ENCODE results near the gene ELMO1.

The ELMO1 gene

DNA sequence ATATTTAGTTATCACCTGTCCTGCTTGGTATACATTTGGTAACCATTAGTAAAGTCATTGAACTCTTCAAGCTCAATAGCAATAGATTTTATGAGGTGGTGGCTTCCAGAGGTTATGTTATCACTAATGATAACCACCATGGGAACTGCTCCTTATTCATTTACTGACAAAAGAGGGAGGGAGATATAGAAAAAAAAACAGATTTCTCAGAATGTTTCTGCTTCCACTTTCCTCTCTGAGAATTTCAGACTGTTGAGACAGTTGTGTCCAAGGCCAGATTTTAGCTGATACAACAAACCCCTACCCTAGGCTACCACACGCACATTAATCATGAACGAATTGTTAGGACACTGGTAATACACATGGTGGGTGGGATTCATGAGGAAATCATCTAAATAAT lies 570.4 kb downstream of the ELMO1 start:
- no peak for DNase-seq (ENCODE audit: low read depth in 2 of 2)

DNA sequence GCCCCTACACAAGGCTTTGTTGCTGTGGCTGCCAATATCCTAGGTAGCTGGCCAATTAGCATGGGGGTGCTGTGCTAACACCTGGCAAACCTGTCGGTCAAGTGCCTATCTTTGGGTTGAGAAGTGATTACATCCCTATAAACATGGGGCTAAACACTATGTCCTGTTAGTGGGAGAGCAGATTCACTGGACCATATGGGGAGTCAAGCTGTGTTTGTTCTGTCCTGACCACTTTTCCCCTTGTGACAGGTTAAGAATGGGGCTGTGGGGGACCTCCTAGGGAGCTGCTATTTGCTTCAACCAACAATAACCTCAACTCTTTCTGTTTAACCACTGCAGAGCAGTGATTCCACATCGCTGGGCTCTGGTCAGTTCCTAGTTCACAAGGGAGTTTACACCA lies 572.9 kb downstream of the ELMO1 start:
- DNase-seq (ENCODE audit: low read depth in 2 of 2) = no peak

DNA sequence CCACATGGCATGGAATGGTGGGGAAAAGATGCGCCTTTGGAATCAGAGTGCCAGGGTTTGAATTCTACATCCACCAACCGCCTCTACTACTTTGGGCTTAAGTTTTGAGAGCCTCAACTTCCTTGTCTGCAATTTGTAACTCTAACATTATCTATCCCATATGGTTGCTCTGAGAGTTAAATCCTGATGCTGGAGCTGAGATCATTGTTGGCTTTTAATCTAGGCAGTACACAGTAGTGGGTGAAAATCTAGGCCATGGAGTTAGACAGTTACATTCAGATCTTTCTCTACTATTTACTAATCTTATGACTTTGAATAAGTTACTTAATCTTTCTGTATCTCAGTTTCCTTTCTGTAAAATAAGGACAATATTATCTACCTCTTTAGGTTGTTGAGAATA lies 574.6 kb downstream of the ELMO1 start:
- no peak for DNase-seq (ENCODE audit: low read depth in 2 of 2)

DNA sequence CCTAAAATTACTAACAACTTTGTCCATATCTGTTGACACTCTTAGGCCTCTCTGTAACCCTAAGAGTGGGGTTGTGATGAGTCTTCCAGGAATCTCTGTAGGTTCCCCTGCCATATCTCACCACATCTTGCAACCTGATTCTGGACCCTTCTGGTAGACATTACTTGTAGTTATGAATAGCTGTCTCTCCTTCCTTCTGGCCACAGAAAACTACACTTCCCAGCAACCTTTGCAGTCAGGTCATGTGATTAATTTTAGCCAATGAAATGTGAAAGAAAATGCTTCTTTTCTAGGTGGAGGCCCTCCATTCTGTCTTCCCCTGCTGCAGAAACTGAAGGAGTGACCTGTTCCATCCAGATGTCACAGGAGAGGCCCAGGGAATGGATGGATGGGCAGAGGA lies 576.8 kb downstream of the ELMO1 start:
- DNase-seq (ENCODE audit: low read depth in 2 of 2) = no peak

DNA sequence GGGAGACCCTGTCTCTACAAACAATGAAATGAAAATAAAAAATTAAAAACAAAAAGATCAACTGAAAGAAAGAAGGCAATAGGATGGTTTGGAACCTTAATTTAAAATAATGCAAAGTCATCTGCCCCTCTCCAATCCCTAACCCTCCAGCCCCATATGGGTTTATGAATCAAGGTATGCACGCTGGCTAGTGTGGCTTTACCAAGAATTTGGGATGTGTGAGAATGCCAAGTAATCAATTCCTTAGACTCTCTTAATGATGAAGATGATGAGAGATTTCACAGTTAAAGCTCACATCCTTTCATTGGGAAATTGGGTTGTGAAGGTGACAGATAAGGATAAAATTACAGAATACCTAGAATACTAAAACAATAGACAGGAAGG lies 577.3 kb downstream of the ELMO1 start:
- no peak for DNase-seq (ENCODE audit: low read depth in 2 of 2)

DNA sequence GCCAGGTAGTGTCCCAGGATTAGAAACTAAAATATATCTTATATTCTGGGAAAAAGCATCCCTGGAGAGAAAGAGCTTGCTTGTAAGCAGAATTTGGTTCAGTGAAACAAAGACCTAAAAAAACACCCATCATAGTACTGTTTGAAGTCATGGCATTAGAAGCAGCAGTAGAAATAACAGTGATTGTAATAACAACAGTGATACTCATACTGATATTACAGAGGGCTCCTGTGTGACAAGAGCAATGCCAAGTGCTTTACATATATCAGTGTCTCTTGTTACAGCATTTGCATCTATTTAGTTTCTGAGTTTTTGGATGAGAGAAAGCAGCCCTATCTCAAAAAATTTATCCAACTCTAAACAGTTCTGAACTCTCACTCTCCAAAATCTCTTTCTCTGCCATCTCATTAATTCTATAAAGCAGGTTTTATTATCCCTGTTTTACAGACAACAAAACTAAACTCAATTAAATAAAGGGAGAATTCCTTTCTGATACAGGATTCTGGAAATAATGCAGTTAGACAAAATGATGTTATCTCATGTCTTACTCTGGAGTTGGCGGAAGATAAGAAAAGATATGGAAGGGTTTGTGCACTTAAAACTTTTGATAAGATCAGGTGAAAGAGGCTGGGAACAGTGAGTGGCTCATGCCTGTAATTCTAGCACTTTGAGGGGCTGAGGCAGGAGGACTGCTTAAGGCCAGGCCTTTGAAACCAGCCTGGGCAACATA lies 577.9 kb downstream of the ELMO1 start:
- no peak for DNase-seq (ENCODE audit: low read depth in 2 of 2)

DNA sequence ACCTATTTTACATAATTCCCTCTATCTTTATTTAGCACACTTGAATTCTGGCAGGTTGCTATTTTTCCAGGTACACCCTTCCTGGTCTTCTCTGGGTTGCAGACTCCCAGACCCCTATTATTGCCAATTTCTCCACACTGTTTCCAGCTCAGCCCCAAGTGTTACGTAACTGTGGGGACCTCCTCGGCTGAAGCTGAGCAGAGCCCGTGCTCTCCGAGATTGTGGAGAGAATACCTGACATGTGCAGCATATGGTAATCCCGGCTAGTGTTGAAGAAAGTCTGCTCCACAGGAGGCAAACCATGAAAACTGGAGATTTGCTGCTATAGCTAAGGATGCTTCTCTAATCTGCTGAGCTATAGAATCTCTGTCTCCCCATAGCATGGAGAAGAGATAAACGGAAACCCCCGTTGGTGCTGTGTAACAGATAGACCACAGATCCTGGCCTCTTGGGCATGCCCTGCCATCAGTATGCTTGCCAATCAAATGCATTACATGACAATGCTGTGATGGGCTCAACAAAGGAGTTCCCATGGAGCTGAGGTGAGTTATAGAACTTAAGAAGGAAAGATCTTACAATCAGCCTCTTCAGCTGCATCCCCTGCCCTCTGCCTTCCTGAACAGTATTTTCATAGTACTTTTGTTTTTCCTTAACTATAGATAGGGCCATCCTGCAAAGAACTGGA lies 579.8 kb downstream of the ELMO1 start:
- DNase-seq (ENCODE audit: low read depth in 2 of 2) = no peak

DNA sequence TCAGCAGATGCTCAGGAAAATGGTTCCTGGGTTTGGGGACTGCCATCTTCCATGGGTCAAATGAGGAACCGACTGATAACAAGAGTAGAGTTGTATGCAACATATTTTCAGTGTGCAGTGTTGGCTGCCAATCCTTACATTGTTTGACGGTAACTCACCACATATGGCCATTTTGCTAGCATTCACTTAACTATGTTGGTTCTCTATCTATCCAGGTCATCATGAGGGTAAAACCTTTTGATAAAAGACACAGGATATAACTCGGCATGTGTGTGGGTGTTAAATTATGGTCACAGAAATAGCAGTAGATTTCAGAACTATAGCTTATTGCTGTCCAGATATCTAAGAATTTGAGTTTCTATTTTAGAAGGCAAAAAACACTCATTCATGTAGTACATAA lies 583.6 kb downstream of the ELMO1 start:
- no peak for DNase-seq (ENCODE audit: low read depth in 2 of 2)

DNA sequence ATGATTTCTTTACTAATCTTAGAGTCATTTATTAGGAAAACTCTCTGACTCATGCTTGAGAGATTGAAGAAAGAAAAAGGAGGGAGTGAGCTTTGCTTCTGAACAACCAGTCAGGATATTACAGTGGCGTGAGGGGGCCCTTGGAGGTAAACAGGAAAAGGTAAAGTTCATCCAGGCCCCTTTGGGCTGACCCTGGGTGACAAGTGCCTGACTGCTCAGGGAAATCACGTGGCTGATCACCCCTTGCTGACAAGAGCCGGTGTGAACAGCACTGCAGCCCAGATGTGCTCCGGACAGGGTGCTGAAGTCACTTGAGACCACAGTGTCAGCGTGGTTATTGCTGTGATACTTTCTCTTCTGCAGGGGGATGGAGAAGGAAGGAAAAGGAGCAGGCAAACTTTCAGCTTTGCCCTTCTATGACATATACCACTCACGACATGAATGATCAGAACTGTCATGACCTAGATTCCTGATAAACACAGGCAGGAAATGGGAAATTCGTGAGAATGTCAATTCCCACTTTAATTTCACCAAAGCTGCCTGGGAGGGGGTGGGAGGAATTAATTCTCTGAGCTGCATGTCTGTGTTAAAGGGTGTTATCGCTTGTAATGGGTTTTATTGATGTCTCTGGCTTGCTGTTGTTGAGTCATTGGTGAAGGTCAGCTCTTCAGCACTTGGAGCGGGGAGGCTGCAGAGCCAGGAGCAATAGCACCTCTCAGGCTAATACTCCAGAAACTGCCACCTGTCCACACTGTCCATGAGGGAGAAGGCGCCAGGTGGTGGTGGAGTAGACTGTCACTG lies 584.6 kb downstream of the ELMO1 start:
- peak; percentile 23 to 26 for DNase-seq (ENCODE audit: low read depth in 2 of 2)

DNA sequence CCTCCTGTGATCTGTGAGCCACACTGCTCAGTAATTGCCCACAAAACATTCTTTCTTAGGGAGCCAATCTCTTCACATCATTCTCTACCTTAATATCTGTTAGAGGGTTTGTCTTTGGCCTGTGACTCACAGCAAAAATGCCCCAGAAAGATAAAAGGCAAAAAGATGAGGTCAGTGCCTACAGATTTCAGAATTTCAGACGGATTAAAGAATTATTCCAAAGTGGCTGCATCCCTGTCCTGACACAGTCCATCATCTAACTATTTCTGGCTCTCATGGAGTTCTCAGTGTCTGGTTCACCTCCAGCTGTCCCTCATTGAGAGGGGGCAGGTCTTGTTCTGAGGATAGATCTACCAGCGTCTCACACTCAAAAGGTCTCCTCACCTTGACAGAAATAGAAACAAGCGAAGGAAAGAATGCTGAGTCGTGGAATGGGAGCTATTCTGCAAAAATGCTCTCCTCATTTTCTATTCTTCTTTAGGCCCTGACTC lies 585.8 kb downstream of the ELMO1 start:
- DNase-seq (ENCODE audit: low read depth in 2 of 2) = no peak

DNA sequence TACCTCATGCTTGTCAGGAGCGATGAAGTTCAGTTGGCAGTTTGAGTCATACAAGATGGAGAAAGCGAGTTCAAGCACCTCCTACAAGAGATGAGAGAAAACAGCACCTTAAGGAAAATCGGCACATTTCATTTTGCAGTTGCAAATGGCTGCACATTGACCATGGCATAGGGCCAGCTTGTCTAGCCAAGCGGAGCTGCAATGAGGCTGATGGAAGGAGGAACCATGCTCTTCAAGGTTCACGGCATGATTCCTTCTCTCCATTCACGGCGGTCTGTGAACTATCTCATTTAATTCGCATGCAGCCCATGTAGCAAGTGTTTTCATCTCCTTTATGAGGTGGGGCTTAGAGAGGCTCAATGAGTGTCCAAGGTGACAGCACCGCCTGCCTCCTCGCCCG lies 587.0 kb downstream of the ELMO1 start:
- no peak for DNase-seq (ENCODE audit: low read depth in 2 of 2)

DNA sequence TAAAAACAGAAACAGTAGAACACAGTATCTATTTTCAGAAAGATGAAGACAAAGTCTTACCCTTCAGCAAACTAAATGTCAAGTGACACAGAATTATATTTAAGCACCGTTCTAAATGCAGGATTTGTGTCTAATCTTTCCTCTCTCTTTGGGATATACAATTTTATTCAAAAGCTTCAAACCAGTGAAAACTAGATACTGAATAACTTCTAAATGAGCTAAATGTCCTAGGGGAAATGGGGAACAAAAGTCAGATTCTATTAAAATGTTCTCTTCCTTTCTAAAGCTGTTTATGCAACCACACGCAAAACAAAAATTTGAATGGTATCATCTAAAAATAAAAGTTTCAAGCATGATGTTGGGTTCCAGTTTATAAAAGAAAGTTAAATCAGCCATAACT lies 588.0 kb downstream of the ELMO1 start:
- no peak for DNase-seq (ENCODE audit: low read depth in 2 of 2)

DNA sequence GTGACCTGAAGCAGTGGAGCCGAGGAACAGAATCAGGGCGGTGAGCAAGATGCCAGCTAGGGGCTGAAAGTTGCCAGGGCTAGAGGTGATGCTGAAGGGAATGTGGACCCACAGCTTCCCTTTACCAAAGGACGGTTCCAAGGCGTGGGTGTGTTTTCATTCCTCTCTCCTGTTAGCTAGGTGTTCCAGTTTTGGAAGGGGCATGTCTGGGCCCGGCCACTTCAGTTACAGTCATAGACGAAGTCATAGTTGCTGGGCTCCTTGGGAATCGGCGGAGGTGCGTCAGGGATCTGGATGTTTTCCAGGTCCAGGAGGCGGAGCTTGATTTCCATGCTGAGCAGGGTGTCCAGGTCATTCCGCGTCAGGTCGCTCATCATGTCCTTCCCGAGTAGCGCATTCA lies 593.3 kb downstream of the ELMO1 start:
- DNase-seq (ENCODE audit: low read depth in 2 of 2) = no peak

DNA sequence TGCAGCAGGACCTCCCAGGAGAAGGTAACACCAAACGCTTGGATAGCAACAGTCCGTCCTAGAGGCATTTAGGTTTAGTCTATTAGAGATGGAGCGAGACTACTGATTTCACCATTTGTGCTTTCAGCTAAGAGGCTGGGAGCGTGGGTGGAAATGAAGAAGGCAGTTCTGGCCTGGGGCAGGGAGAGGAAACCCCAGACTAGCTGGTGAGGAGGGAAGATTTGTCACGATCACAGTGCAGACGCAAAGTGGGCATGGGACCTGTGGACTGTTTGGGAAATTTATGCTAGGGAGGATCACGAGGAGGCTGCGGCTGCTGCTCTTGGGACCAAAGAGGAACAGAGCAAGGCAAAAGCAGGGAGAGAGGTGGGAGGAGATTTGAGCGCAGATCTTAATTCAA lies 594.0 kb downstream of the ELMO1 start:
- no peak for DNase-seq (ENCODE audit: low read depth in 2 of 2)

DNA sequence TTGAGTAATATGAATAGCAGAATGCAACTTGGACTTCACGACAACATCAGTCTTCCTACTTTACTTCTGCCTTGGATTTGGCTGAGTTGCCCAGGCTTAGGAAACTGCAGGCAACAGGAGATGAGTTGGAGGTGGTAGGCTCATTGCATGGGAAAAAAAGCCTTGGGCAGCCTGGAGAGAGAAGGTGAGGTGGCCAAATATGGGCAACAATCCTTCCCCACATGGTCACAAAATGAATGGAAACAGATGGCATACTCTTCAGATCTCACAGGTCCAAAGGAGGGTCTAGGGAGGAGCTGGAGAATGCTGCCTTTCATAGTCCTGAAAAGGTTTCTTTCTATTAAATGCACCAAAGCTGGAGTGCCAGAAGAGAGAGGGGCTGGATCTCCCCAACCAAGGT lies 595.7 kb downstream of the ELMO1 start:
- no peak for DNase-seq (ENCODE audit: low read depth in 2 of 2)

DNA sequence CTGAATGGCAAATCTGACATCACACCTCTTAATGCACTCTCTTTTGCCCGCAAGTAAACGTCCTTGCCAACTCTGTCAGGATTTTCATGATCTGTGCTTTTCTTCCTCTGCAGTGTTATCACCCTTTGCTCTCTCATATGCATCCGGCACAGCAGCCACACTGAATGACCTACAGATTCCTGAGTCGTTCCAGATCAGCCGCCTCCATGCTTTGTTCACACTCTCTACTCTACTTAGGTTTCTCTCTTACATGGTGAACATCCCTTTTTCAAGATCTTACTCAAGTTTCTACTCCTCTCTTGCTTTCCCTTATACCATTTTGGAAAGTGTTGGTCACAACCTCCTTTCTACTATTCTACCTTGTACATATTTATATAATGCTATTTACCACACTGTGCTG lies 596.6 kb downstream of the ELMO1 start:
- DNase-seq (ENCODE audit: low read depth in 2 of 2) = no peak

DNA sequence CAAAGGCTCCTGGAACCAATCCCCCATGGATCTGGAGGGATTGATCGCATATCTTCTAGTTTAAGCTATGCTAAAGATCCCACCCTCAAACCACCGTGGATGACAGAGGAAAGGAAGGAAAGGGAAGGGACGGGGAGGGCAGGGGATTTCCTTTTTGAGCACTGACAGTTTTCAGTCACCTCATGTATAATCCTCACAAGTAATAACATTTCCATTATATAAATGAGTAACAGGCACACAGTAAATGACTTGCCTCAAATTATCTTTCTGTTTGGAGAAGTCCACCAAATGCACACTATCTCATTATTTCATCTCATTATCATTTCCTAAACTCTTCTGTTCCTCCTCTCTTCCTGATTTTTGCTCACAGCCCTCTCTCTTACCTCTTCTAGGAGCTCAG lies 597.3 kb downstream of the ELMO1 start:
- DNase-seq (ENCODE audit: low read depth in 2 of 2) = no peak

DNA sequence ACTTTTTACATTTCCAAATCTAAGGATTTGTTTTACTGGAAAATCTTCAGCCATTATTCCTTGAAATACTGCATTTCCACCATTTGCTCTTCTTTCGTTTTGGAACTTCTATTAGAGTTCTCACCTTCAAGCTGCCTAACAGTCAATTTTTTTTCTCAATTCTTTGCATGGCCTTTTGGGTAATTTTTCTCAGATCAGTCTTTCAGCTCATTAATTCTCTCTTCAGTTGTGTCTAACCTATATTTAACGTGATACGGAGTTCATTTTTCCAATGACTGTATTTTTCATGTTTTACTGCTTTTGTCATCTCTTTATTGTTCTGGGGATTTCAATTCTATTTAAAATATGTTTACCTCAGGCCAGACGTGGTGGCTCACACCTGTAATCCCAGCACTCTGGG lies 600.7 kb downstream of the ELMO1 start:
- no peak for DNase-seq (ENCODE audit: low read depth in 2 of 2)

DNA sequence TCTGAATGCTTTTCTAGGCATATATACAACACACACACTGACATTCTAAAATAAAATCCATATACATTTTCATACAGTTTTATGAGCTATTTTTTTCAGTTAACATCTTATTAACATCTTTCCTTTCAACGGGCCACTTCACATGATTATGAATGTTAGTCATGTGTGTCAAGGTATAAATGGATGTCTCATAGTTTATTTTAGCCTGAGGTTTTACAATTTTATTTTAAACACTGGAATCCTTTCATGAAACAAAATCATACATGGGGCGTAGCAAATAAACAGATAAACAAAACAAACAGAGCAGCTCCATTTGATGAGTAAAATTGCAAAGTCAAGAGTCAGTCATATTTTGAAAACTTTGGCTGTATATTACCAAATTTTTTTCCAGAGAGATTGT lies 604.3 kb downstream of the ELMO1 start:
- DNase-seq (ENCODE audit: low read depth in 2 of 2) = no peak

DNA sequence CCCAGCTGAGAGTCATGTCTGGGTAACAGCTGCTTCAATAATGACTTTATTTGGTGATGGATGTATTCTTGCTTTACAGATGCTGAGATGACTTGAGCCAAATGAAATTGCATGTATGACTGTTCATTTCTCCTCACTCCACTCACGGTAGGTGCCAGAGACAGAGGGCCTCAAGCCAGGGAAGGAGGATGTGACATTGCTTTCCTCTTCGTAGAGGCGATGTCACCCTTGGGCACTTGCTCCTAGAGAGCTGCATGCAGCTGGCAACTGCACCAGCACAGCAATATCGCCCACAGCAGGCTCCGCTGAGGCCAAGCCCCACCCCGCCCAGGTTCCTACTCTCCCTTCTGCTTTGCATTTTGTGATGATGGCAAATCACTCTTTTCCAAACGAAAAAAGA lies 607.8 kb downstream of the ELMO1 start:
- DNase-seq (ENCODE audit: low read depth in 2 of 2) = no peak

DNA sequence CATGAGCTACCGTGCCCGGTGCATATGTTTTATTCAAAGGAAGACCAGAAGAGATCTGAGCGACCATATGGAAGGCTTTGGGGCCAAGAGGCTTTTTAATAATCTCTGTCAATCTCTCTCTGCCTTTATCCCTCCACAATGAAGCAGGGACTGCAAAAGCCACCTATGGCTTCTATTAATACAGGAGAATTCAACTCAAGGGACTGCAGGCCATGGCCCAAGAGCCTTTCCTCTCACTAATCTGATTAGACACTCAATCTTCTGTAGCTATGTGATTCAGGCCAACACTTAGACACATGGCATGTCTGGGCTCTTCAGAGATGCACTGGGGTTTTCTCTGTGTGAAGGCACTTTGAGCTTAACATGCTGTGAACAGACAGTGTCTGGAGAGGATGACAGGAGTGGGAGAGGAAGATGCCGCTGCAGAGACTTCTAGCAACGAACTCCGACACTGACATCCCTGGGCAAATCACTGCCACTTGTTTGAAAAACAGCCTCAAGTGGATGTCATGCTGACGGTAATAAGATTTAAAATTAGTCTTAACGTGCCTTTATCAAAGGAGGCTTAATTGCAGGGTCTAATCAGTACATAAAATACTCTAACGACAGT lies 609.9 kb downstream of the ELMO1 start:
- DNase-seq (ENCODE audit: low read depth in 2 of 2) = no peak

DNA sequence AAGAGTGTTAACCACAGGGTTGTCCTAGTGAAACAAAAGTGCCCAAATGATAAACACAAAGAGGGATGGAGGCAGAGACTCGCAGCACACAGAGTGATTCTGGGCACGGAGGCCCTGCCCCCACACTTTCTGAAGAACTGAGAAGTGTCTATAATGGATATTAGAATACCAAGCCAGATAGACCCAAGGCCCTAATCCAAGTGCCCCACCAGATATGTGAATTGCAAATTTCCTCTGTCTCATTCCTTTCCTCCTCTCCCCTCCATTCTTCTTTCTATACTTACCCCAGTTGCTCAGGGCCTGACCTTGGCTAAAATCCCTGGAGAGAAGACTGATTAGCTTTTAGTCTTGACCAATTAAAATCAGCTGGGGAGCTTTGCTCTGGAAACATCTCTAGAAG lies 617.6 kb downstream of the ELMO1 start:
- DNase-seq (ENCODE audit: low read depth in 2 of 2) = no peak
